ENCODE results near the gene CXorf58. TPM values are rescaled to one million over a fixed set of nuclear protein-coding genes. Genes with fewer than 3 reads are reported as not detected.
A peak's percentile ranks its signal among the peaks of the same experiment; 100 is the strongest.

The CXorf58 gene
- total and polyA plus RNA-seq, 2 of the 8 experiments (the other 6 are each of a cell fraction or from before 2014, with no cell fraction given), result 0.05 TPM; not detected in 1

DNA sequence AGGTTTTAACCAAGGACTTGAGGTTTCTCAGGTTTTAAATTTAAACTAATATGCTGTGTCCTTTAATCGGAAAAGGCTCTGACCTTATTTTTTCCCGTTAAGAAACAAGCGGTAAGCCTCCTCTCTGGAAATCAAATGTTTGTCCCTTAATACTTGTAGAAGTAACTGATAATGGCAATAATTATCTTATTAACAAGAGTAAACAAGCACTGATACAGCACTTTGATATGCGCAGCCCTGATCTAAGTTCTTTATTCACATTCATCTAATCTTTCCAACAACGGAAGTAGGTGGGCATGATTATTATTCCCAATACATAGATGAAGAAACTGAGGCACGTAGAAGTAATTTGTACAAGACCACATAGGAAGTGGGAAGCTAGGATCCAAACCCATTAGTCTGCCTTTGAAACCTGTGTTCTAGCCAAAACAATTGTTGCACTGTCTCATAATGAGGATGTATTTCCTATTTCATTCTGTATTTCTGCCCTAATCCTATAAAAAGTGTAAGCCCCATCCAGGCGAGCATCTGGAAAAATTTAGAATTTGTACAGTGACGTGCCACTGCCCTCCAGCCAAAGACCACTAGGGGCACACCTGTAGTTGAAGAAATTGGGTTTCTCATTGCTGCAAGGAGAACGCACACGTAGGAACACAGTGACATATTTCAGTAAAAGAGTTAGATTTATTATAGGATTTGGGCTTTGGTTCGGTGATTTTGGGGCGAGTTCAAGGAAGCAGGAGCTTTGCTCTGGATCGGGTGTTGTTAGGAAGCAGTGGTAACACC lies 606 bp downstream of the CXorf58 start:
- Histone ChIP-seq H3K27me3 (replicated peaks in 1 of 4; ENCODE audit: control insufficient read depth in 3 of 4, extremely low read depth in 1 of 4, insufficient read depth in 3 of 4, low read length in 3 of 4) (no peaks in the 10 kb centered on the region), H3K18ac (ENCODE audit: extremely low read depth, low read length) (no peak overlapping the region), H3K4me3 (ENCODE audit: extremely low read depth in 1 of 4, insufficient read depth in 2 of 4, low read depth in 3 of 4, low read length in 4 of 4) (peak overlapping the region in 2 of 4 experiments; percentile 14 to 90; a peak in 3 of 8 replicates), H2BK120ac (replicated peaks; ENCODE audit: low read depth, low read length) (no peak overlapping the region), H4K8ac (ENCODE audit: extremely low read depth, insufficient read depth, low read length) (no peak overlapping the region), H2BK5ac (ENCODE audit: low read depth, low read length) (no peak overlapping the region), H2AK5ac (ENCODE audit: low read depth, low read length) (no peak overlapping the region), H2BK12ac (ENCODE audit: low read depth, low read length) (no peak overlapping the region), H3K9me3 (ENCODE audit: insufficient read depth in 2 of 2, low read depth in 1 of 2, low read length in 1 of 2) (no peaks in the 10 kb centered on the region), H3K4me2 (ENCODE audit: insufficient read depth in 1 of 2, low read depth in 2 of 2, low read length in 2 of 2) (peak overlapping the region in 1 of 2 experiments; percentile 53; a peak in 2 of 4 replicates), H3K4me1 (replicated peaks in 1 of 4; ENCODE audit: control insufficient read depth in 3 of 4, insufficient read depth in 4 of 4, low read length in 3 of 4) (peaks cover 0 to 4% (median 0%) of the 10 kb centered on the region in 4 experiments; a peak in 1 of 7 replicates), H3K36me3 (ENCODE audit: control insufficient read depth in 2 of 4, insufficient read depth in 4 of 4, low read length in 3 of 4) (no peaks in the 10 kb centered on the region), H3K79me1 (ENCODE audit: low read depth, low read length) (no peaks in the 10 kb centered on the region), H3K79me2 (ENCODE audit: control insufficient read depth in 1 of 2, insufficient read depth in 2 of 2, low read length in 2 of 2) (peaks cover 0 to 14% of the 10 kb centered on the region in 2 experiments; a peak in 2 of 4 replicates), H3K4ac (replicated peaks; ENCODE audit: insufficient read length, low read depth, low read length) (no peak overlapping the region), H4K5ac (ENCODE audit: insufficient read length, low read depth, low read length) (peak overlapping the region; percentile 22), H3K56ac (replicated peaks; ENCODE audit: insufficient read length, low read depth, low read length) (no peak overlapping the region), H3K23me2 (ENCODE audit: low read depth, low read length) (no peaks in the 10 kb centered on the region), H4K20me1 (replicated peaks in 1 of 2; ENCODE audit: control insufficient read depth in 1 of 2, insufficient read depth in 2 of 2, low read length in 2 of 2) (no peaks in the 10 kb centered on the region), H2AFZ (ENCODE audit: low read length) (peak overlapping the region; percentile 89; the same call in 1 of the 2 replicates), H3K9ac (replicated peaks in 1 of 4; ENCODE audit: extremely low read depth in 1 of 4, low read depth in 3 of 4, low read length in 3 of 4) (no peak overlapping the region), H3K27ac (ENCODE audit: low read depth, low read length) (no peak overlapping the region), H3K23ac (ENCODE audit: insufficient read length) (no peak overlapping the region), H4K91ac (replicated peaks; ENCODE audit: insufficient read length, low read length) (no peak overlapping the region), H2BK20ac (ENCODE audit: low read length) (no peak overlapping the region), H2BK15ac (ENCODE audit: low read length) (no peak overlapping the region), H3K14ac (ENCODE audit: insufficient read length) (no peak overlapping the region)
- FAIRE-seq (no peak), DNase-seq (ENCODE audit: low read depth in 1 of 2, low spot score in 2 of 2) (no peak)
- 51% methylated on average over 13 of the region's 13 CpGs; no CpG with 5 or more reads in 1 of the 2 experiments for WGBS, 2 experiments (ENCODE audit: extremely low coverage in 1 of 2, insufficient coverage in 1 of 2, insufficient read length in 1 of 2, insufficient replicate concordance in 2 of 2, low coverage in 1 of 2, low lambda C conversion rate in 2 of 2, missing lambda C conversion rate in 1 of 2)
- ChIA-PET POLR2A (ENCODE audit: partially characterized antibody) (interaction anchor here (1.7 to 3.3 kb wide), 3 partner anchors 126 to 165 kb away, joined by 11 to 16 read pairs (median 13); partner anchors contain the start of genes ACOT9, EIF2S3 and SAT1), CTCF (ENCODE audit: partially characterized antibody) (interaction anchor here (1.0 to 2.5 kb wide), 7 partner anchors 13 to 164 kb away, joined by 3 to 19 read pairs (median 4); partner anchors contain the start of gene EIF2S3)
- TF ChIP-seq ASH2L (IDR thresholded peaks at IDR 0.05; ENCODE audit: low read length), result peak; percentile 2
- TF ChIP-seq, protein P1, sequence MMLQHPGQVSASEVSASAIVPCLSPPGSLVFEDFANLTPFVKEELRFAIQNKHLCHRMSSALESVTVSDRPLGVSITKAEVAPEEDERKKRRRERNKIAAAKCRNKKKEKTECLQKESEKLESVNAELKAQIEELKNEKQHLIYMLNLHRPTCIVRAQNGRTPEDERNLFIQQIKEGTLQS (IDR thresholded peaks at IDR 0.05; ENCODE audit: insufficient read depth, low read depth, low read length), result no peak
- no peak for TF ChIP-seq SAP30 (IDR thresholded peaks at IDR 0.05; ENCODE audit: insufficient read depth, insufficient replicate concordance, low read length)
- TF ChIP-seq RAD21 (IDR thresholded peaks at IDR 0.05 in 1 of 2, conservative IDR thresholded peaks at IDR 0.05 in 1 of 2; ENCODE audit: low read depth in 2 of 2, low read length in 2 of 2), result peak; percentile 25 to 39; a peak in 2 of 4 replicates
- TF ChIP-seq, protein P2, sequence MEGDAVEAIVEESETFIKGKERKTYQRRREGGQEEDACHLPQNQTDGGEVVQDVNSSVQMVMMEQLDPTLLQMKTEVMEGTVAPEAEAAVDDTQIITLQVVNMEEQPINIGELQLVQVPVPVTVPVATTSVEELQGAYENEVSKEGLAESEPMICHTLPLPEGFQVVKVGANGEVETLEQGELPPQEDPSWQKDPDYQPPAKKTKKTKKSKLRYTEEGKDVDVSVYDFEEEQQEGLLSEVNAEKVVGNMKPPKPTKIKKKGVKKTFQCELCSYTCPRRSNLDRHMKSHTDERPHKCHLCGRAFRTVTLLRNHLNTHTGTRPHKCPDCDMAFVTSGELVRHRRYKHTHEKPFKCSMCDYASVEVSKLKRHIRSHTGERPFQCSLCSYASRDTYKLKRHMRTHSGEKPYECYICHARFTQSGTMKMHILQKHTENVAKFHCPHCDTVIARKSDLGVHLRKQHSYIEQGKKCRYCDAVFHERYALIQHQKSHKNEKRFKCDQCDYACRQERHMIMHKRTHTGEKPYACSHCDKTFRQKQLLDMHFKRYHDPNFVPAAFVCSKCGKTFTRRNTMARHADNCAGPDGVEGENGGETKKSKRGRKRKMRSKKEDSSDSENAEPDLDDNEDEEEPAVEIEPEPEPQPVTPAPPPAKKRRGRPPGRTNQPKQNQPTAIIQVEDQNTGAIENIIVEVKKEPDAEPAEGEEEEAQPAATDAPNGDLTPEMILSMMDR (IDR thresholded peaks at IDR 0.05; ENCODE audit: control extremely low read depth in 1 of 3, insufficient read depth in 1 of 3, low read depth in 1 of 3, low read length in 3 of 3), result peak; percentile 23 to 63 (median 41)
- TF ChIP-seq KDM1A (IDR thresholded peaks at IDR 0.05; ENCODE audit: borderline replicate concordance, low read length), result peak; percentile 66; the same call in 1 of the 2 replicates
